Activated naive CD4-positive, alpha-beta T cell treated with anti-CD3 and anti-CD28 coated beads for 36 hours (primary cell): ENCODE data around the gene RDH14. TPM values are rescaled to one million over a fixed set of nuclear protein-coding genes. Genes with fewer than 3 reads are reported as not detected.

Source experiments
- CTCF ChIA-PET: fragments of 350-600 bp; sonication (Branson Sonifier 250); formaldehyde crosslinking; loops from one replicate; lab custom pipeline; 2021; ENCODE audit warnings: antibody characterized with exemption; lab: Charles Lee
- DNase-seq: peaks from one replicate; pipeline ENCODE4 v3.0.0-alpha.2; 2020
- H3K27ac Mint-ChIP-seq: one replicate; pipeline ENCODE4 v1.8.0; 2021; ENCODE audit warnings: mild to moderate bottlenecking, mixed read lengths
- H3K27me3 Mint-ChIP-seq: one replicate; pipeline ENCODE4 v1.8.0; 2021; ENCODE audit warnings: low read depth, mixed read lengths
- H3K36me3 Mint-ChIP-seq: one replicate; pipeline ENCODE4 v1.8.0; 2021; ENCODE audit warnings: low read depth, mixed read lengths
- H3K4me1 Mint-ChIP-seq: one replicate; pipeline ENCODE4 v1.8.0; 2021; ENCODE audit warnings: low read depth, mixed read lengths
- H3K4me3 Mint-ChIP-seq: one replicate; pipeline ENCODE4 v1.8.0; 2021; ENCODE audit warnings: mild to moderate bottlenecking, moderate library complexity, mixed read lengths
- H3K9me3 Mint-ChIP-seq: one replicate; pipeline ENCODE4 v1.8.0; 2021; ENCODE audit warnings: mixed read lengths
- intact Hi-C: fragments of 100-400 bp; cut with micrococcal nuclease; formaldehyde crosslinking; loops from one replicate; pipeline ENCODE4 v1.15.1; 2023
- total RNA-seq, 2 experiments: library from RNA; stranded (reverse); gene quantifications; one replicate each; pipeline ENCODE4 v1.2.3, GENCODE V29; 2021

Gene RDH14
- total RNA-seq, 2 experiments from 2014 or later, result 11.4 to 11.6 TPM

- H3K9me3 Mint-ChIP-seq, result peaks cover 2% of the 10 kb centered on the region
- H3K36me3 Mint-ChIP-seq, result peaks cover 19% of the 10 kb centered on the region
- no peak for DNase-seq
- CTCF ChIA-PET, result no interaction called here
- intact Hi-C loops, result no loop called here
- H3K4me1 Mint-ChIP-seq, result no peaks in the 10 kb centered on the region
- H3K27ac Mint-ChIP-seq, result no peak overlapping the region
- no peaks in the 10 kb centered on the region for H3K27me3 Mint-ChIP-seq
- H3K4me3 Mint-ChIP-seq, result no peak overlapping the region
These were observed 31.9 kb upstream of the RDH14 start for GRCh38 chr2:18592372-18592771.

GRCh38 chr2:18589354-18589753 is 28.9 kb upstream of the RDH14 start, which contains the start of gene NT5C1B:
Gene NT5C1B (minus strand): TSS chr2:18589569. CDS start chr2:18589468, 101 bp downstream.
- H3K27me3 Mint-ChIP-seq, result no peaks in the 10 kb centered on the region
- no peaks in the 10 kb centered on the region for H3K4me1 Mint-ChIP-seq
- H3K36me3 Mint-ChIP-seq, result peaks cover 29% of the 10 kb centered on the region
- intact Hi-C loops, result no loop called here
- no peak for DNase-seq
- no peak within 1 kb of the TSS for H3K27ac Mint-ChIP-seq
- CTCF ChIA-PET, result no interaction called here
- H3K9me3 Mint-ChIP-seq, result peaks cover 3% of the 10 kb centered on the region
- no peak within 1 kb of the TSS for H3K4me3 Mint-ChIP-seq

- H3K4me1 Mint-ChIP-seq, result no peaks in the 10 kb centered on the region
- CTCF ChIA-PET, result no interaction called here
- no peak for DNase-seq
- intact Hi-C loops, result no loop called here
- H3K27me3 Mint-ChIP-seq, result no peaks in the 10 kb centered on the region
- H3K36me3 Mint-ChIP-seq, result peaks cover 29% of the 10 kb centered on the region
- peaks cover 6% of the 10 kb centered on the region for H3K9me3 Mint-ChIP-seq
- no peak overlapping the region for H3K4me3 Mint-ChIP-seq
- H3K27ac Mint-ChIP-seq, result no peak overlapping the region
These were observed 28.3 kb upstream of the RDH14 start for GRCh38 chr2:18588802-18589201.

GRCh38 chr2:18588049-18588448 is 27.6 kb upstream of the RDH14 start:
- no peak overlapping the region for H3K27ac Mint-ChIP-seq
- CTCF ChIA-PET, result no interaction called here
- H3K4me3 Mint-ChIP-seq, result no peak overlapping the region
- peaks cover 27% of the 10 kb centered on the region for H3K36me3 Mint-ChIP-seq
- H3K4me1 Mint-ChIP-seq, result no peaks in the 10 kb centered on the region
- no peaks in the 10 kb centered on the region for H3K27me3 Mint-ChIP-seq
- H3K9me3 Mint-ChIP-seq, result peaks cover 7% of the 10 kb centered on the region
- no peak for DNase-seq
- intact Hi-C loops, result no loop called here

GRCh38 chr2:18585526-18585925 is 25.1 kb upstream of the RDH14 start:
- H3K36me3 Mint-ChIP-seq, result peaks cover 22% of the 10 kb centered on the region
- H3K27ac Mint-ChIP-seq, result no peak overlapping the region
- no peaks in the 10 kb centered on the region for H3K4me1 Mint-ChIP-seq
- peaks cover 7% of the 10 kb centered on the region for H3K9me3 Mint-ChIP-seq
- no peaks in the 10 kb centered on the region for H3K27me3 Mint-ChIP-seq
- H3K4me3 Mint-ChIP-seq, result no peak overlapping the region
- intact Hi-C loops, result no loop called here
- CTCF ChIA-PET, result no interaction called here
- DNase-seq, result no peak

- H3K36me3 Mint-ChIP-seq, result peaks cover 19% of the 10 kb centered on the region
- no peak for DNase-seq
- H3K9me3 Mint-ChIP-seq, result peaks cover 7% of the 10 kb centered on the region
- no peaks in the 10 kb centered on the region for H3K27me3 Mint-ChIP-seq
- H3K4me1 Mint-ChIP-seq, result no peaks in the 10 kb centered on the region
- intact Hi-C loops, result no loop called here
- CTCF ChIA-PET, result no interaction called here
- H3K4me3 Mint-ChIP-seq, result no peak overlapping the region
- H3K27ac Mint-ChIP-seq, result no peak overlapping the region
These were observed 24.1 kb upstream of the RDH14 start for GRCh38 chr2:18584608-18584954.

GRCh38 chr2:18583905-18584607 is 23.6 kb upstream of the RDH14 start:
- no peaks in the 10 kb centered on the region for H3K27me3 Mint-ChIP-seq
- CTCF ChIA-PET, result no interaction called here
- DNase-seq, result no peak
- H3K9me3 Mint-ChIP-seq, result peaks cover 7% of the 10 kb centered on the region
- H3K4me1 Mint-ChIP-seq, result no peaks in the 10 kb centered on the region
- intact Hi-C loops, result no loop called here
- no peak overlapping the region for H3K27ac Mint-ChIP-seq
- peaks cover 20% of the 10 kb centered on the region for H3K36me3 Mint-ChIP-seq
- no peak overlapping the region for H3K4me3 Mint-ChIP-seq

- Mint-ChIP-seq H3K36me3 (peaks cover 27% of the 10 kb centered on the region), H3K4me3 (no peak overlapping the region), H3K27ac (no peak overlapping the region), H3K9me3 (peaks cover 19% of the 10 kb centered on the region), H3K4me1 (no peaks in the 10 kb centered on the region), H3K27me3 (no peaks in the 10 kb centered on the region)
- no peak for DNase-seq
- CTCF ChIA-PET, result no interaction called here
- intact Hi-C loops, result no loop called here
These were observed 20.2 kb upstream of the RDH14 start for GRCh38 chr2:18580606-18581005.

GRCh38 chr2:18578033-18578432 is 17.6 kb upstream of the RDH14 start:
- H3K9me3 Mint-ChIP-seq, result peaks cover 12% of the 10 kb centered on the region
- intact Hi-C loops, result no loop called here
- no peak overlapping the region for H3K27ac Mint-ChIP-seq
- CTCF ChIA-PET, result no interaction called here
- H3K27me3 Mint-ChIP-seq, result no peaks in the 10 kb centered on the region
- H3K4me3 Mint-ChIP-seq, result no peak overlapping the region
- no peak for DNase-seq
- H3K4me1 Mint-ChIP-seq, result no peaks in the 10 kb centered on the region
- peaks cover 24% of the 10 kb centered on the region for H3K36me3 Mint-ChIP-seq

GRCh38 chr2:18566145-18566769 is 5.8 kb upstream of the RDH14 start:
- DNase-seq, result no peak
- Mint-ChIP-seq H3K4me3 (no peak overlapping the region), H3K27me3 (no peaks in the 10 kb centered on the region), H3K27ac (no peak overlapping the region), H3K36me3 (peaks cover 35% of the 10 kb centered on the region), H3K4me1 (no peaks in the 10 kb centered on the region), H3K9me3 (peaks cover 1% of the 10 kb centered on the region)
- intact Hi-C loops, result no loop called here
- CTCF ChIA-PET, result no interaction called here

GRCh38 chr2:18560797-18561085 is 288 bp upstream of the RDH14 start:
- Mint-ChIP-seq H3K27me3 (no peaks in the 10 kb centered on the region), H3K4me3 (peak overlapping the region; percentile 84), H3K4me1 (peaks cover 33% of the 10 kb centered on the region), H3K9me3 (no peaks in the 10 kb centered on the region), H3K36me3 (peaks cover 23% of the 10 kb centered on the region), H3K27ac (peak overlapping the region; percentile 89)
- no peak for DNase-seq
- intact Hi-C loops, result loop anchor here (1.0 to 5.0 kb wide), 8 partner anchors 15 to 1790 kb away; partner anchors contain the start of genes GEN1, PUM2, SMC6 and TTC32
- CTCF ChIA-PET, result no interaction called here

GRCh38 chr2:18559531-18560030 is 872 bp downstream of the RDH14 start:
- DNase-seq, result no peak
- CTCF ChIA-PET, result interaction anchor here (0.6 to 2.1 kb wide), 2 partner anchors 39 to 144 kb away, joined by 3 to 6 read pairs; no protein-coding TSS in a partner anchor
- intact Hi-C loops, result loop anchor here (1.0 to 5.0 kb wide), 9 partner anchors 14 to 1791 kb away; partner anchors contain the start of genes GEN1, PUM2, SMC6 and TTC32
- Mint-ChIP-seq H3K4me3 (peak overlapping the region; percentile 84), H3K27ac (peak overlapping the region; percentile 89), H3K4me1 (peaks cover 35% of the 10 kb centered on the region), H3K27me3 (no peaks in the 10 kb centered on the region), H3K36me3 (peaks cover 23% of the 10 kb centered on the region), H3K9me3 (no peaks in the 10 kb centered on the region)

GRCh38 chr2:18558458-18558857 is 2.0 kb downstream of the RDH14 start:
- Mint-ChIP-seq H3K27me3 (no peaks in the 10 kb centered on the region), H3K36me3 (peaks cover 23% of the 10 kb centered on the region), H3K27ac (no peak overlapping the region), H3K4me3 (peak overlapping the region; percentile 84), H3K4me1 (peaks cover 39% of the 10 kb centered on the region), H3K9me3 (no peaks in the 10 kb centered on the region)
- intact Hi-C loops, result no loop called here
- CTCF ChIA-PET, result interaction anchor here (2.1 kb wide), 1 partner anchor 38 kb away, joined by 6 read pairs; no protein-coding TSS in a partner anchor
- DNase-seq, result no peak
